C1 segment of cervical spinal cord (tissue), 14 donors: ENCODE measurements around the gene KLF18.
"Not testable (repeated sequence)": the region's sequence is repeated elsewhere in the genome, so short reads cannot be mapped to it uniquely, and the experiment has no call there.

Source experiments
- DNase-seq, 14 donors: peaks; one replicate each; lab custom pipeline; 2025; lab: John Stamatoyannopoulos, UW

The KLF18 gene

GRCh38 chr1:44141531-44141930 lies at the start of gene KLF18:
TSS of gene KLF18 (minus strand) at chr1:44141631. CDS start at chr1:44141631, 0 bp downstream.
- no peak for DNase-seq

DNA sequence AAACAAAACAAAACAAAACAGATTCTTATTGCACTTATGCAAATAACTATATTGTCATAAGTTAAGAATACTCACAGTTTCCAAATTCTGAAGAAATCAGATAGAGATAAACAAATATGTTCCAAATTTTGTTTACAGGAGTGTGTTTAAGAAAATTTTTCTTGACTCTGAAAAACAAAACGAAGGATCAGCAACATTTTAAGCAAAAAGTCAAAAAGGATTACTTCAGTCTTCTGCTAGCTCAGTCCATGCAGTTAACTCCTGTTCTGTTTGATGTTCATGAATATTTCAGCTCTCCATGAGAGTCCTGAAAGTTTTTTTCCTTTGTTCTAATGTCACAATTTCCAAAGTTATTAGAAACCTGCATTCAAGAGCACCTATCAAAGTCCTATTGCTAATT lies 33.2 kb upstream of the KLF18 start:
- DNase-seq = no peak

DNA sequence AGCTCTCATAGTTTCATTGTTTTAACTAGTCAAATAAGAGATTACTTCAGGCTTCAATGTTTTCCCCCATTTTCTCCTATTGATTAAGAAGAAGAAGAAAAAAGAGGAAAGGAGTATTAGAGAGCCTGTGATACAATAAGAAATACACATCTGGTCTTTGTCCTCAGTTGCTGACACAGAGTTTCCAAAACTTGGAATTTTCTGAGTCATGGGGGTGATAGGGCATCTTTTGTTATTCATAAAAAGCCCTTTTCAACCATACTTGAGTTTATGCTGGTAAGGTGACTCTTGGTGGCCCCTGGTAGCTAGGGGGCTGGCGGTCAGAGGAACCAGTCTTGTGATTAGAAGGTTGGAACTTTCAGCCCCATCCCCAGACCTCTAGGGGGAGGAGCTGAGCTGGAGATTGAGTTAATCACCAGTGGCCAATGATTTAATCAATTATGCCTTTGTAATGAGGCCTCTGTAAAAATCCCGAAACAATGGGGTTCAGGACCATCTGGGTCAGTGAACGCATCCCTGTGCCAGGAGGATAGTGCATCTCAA lies 28.9 kb upstream of the KLF18 start:
- no peak for DNase-seq

GRCh38 chr1:44168520-44169098 lies 27.2 kb upstream of the KLF18 start:
- DNase-seq = no peak

- DNase-seq = no peak
Observed at GRCh38 chr1:44161546-44161945, 20.1 kb upstream of the KLF18 start.

- no peak for DNase-seq
Observed at GRCh38 chr1:44158871-44159270, 17.4 kb upstream of the KLF18 start.

DNA sequence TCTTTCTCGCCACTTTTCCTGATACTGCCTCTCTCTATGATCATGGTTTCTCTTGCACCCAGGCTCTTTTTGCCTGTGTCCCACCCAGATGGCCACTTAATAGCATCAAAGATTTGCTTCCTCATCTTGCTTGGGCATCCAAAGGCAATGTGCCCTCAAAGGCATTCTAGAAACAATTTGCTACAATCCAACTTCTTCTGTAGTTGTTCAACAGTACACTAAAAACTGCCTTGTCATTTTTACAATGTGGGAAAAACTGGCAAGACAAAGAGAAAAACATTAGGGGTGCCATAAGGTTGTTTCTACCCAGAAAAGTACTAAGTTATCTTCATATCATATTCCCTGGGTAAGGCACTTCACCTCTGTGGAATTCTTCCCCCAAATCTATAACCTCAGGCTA lies 16.5 kb upstream of the KLF18 start:
- no peak for DNase-seq

GRCh38 chr1:44154049-44154448 lies 12.6 kb upstream of the KLF18 start:
- no peak for DNase-seq

GRCh38 chr1:44152692-44153091 lies 11.3 kb upstream of the KLF18 start:
- DNase-seq = no peak

DNA sequence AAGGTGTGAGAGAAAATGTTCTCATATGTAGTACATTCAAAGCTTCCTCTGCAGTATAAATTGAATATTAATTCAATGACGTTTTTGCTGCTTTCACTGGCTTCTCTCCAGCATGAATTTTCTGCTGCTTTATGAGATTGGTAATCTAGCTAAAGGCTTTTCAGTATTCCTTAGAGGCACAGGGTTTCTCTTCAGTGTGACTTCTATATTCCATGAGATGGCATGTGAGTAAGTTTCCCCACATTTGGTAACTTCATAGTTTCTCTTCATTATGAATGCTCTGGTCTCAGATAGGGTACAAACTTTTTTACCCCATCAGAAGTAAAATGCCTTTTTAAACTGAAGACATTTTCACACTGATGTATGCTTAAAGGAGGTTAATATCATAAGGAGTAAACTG lies 10.4 kb upstream of the KLF18 start:
- no peak for DNase-seq

DNA sequence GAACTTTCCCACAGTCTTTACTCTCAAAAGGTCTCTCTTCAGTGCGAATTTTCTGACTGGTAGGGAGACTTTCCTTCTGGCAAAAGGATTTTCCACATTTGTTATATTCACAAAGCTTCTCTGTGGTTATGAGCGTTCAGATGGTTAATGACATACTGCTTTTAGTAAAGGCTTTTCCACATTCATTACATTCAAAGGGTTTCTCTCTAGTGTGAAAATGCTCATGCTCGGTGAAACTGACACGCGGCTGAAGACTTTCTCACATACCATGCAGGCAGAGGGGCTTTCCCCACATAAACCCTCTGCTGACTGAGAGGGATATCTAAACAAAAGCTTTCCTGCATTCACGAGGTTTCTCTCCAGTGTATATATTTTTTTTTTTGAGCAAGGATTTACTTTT lies 9.9 kb upstream of the KLF18 start:
- DNase-seq = no peak

- no peak for DNase-seq
Observed at GRCh38 chr1:44147582-44147981, 6.2 kb upstream of the KLF18 start.

- DNase-seq = no peak
Observed at GRCh38 chr1:44146536-44147361, 5.3 kb upstream of the KLF18 start.

GRCh38 chr1:44144962-44145756 lies 3.7 kb upstream of the KLF18 start:
- no peak for DNase-seq

GRCh38 chr1:44139565-44139964 lies 1.9 kb downstream of the KLF18 start:
- DNase-seq = not testable (repeated sequence)

GRCh38 chr1:44138239-44138638 lies 3.2 kb downstream of the KLF18 start:
- DNase-seq = no peak

DNA sequence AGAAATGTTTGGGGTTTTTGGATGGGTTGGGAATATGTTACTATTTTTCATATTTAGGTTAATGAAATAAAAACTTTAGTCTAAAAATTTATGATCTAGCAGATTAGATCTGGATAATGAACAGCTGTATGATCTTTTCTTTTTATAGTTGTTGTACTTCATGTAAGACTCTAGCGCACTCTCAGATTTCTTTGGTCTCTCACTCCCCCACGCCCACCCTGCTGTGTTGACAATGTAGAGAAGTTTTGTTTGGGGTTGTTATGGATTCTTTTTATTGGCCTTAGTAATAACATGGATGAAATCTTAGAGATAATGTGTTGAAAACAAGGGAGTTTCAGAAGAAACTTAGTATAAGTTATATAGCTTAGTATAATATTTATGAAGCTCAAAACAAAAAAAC lies 5.5 kb downstream of the KLF18 start:
- DNase-seq = no peak

DNA sequence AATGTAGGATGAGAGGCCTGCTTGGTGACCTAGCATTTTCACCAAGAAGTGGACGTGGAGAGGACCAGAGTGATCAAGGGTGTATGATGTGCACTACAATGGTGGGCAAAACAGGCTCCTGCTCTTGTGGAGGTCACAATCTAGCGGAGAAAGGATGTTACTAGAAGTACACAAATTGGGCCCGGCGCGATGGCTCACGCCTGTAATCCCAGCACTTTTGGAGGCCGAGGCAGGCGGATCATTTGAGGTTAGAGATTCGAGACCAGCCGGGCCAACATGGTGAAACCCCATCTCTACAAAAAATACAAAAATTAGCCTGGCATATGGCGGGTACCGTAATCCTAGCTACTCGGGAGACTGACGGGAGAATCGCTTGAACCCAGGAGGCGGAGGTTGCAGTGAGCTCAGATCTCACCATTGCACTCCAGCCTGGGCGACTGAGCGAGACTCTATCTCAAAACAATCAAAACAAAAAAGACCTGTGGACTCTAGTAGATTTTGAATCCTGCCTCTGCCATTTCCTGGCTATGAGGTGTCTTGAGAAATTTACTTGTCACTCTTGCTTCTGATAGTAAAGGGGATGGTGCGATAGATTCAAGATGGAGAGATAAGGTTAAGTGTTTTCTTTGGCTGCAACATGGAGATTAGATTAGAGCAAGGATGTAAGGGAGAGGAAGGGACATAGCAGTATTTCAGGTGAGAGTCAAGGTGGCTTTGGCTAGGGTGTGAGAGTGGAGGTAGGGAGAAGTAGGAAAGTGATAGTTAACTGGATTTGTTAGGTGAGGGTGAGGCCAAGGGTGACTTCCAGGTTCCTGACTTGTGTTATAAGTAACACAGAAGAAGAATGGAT lies 7.1 kb downstream of the KLF18 start:
- no peak for DNase-seq

- DNase-seq = no peak
Observed at GRCh38 chr1:44131411-44131810, 10.0 kb downstream of the KLF18 start.

- DNase-seq = no peak
Observed at GRCh38 chr1:44129616-44130500, 11.6 kb downstream of the KLF18 start.
